Panc1 (cell line): Measurements from ENCODE around the gene SOBP.

Experiments
- CTCF ChIP-seq: fragments of 450-650 bp; IDR thresholded peaks from 2 replicates; pipeline ENCODE4 v1.5.1; 2017; ENCODE audit warnings: mild to moderate bottlenecking
- POLR2AphosphoS5 ChIP-seq: IDR thresholded peaks from 2 replicates; pipeline ENCODE4 v1.6.1; 2012; ENCODE audit warnings: mild to moderate bottlenecking, low read depth, low read length, moderate library complexity
- SIN3A ChIP-seq: IDR thresholded peaks from 2 replicates; pipeline ENCODE4 v1.6.1; 2012; ENCODE audit warnings: low read depth, mild to moderate bottlenecking, low read length, moderate library complexity, borderline replicate concordance; ENCODE audit not compliant: insufficient read depth

DNA sequence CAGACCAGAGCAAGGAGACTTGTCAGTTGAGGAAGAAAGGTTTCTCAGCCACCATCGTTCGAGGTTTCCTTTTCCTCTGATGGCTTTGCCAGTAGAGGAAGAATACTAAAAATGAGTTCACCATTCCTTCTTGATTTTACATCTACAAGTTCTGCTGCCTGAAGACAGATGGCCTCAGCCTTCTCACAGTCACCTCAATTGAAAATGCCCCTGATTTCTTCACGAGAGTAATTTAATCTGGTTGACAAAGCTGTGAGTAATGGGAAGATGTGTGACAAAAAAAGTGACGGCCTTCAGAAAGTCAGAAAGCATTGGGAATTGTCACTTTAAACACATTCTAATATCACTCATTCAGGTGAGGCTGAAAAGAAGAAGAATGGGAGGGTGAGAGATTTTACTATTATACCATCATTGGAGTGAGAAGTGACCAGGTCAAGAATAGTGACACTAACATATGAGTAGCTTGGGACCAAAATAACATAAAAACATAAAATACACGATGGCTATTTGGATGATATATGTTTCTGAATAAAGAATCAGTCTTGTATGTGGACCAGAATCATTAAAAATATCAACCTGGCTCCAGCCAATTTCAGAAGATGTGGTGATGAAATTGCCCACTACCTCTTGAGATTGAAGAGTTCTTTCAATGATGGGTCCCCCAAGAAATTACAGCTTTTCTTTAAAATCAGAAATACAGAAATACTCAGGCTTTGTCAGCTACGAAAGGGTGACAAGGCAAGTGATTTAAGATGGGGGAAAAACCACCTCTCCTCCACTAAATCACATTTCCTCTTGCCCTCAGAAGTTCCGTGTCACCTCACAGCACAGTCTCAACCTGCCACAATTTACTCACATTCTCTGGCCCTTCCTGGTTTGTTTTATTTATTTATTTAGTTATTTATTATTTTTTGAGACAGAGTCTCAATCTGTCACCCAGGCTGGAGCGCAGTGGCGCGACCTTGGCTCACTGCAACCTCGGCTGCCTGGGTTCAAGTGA is 147.7 kb downstream of the SOBP start:
- no peak for TF ChIP-seq CTCF
- TF ChIP-seq SIN3A, result no peak
- TF ChIP-seq POLR2AphosphoS5, result no peak
